NCI-H226 (cell line): ENCODE results near the gene MBNL2.

Source experiments
- DNase-seq: peaks from one replicate; pipeline ENCODE4 v3.0.0-alpha.2; 2015

The MBNL2 gene

DNA sequence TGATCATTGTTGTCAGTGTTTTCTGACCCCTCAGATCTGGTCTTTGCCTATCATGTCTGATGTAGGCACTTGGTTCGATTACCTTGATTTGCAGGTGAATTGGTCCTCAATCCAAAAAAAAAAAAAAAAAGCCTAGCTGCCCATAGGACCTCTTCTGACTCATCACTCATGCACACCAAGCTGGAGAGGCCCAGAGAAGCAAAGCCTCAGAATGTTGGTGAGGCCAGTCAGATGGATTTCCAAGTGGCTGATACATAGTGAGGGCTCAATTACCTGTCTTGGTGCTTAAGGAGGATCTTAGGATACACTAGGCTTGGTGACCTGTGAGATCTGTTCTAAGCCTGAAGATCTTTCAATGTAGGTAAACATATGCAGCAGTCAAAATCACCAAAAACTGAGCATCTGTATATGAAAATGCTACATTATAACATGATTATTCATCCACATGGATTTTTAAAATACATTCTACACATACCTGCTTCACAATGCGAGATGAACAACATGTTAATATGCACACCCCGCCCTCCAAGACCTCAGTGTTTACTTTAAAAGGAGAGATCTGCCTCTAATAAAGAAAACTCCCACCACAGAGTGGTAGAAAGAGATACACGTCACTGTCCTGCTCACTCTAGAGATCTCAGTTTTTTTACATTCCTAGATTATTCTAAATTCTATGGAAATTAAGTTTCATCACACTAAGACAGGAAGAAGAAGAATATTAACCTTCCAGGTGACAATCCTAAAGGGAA is 132.0 kb downstream of the MBNL2 start:
- DNase-seq, result peak; percentile 43

- DNase-seq, result no peak
These were observed 132.7 kb downstream of the MBNL2 start for GRCh38 chr13:97354808-97355207.

DNA sequence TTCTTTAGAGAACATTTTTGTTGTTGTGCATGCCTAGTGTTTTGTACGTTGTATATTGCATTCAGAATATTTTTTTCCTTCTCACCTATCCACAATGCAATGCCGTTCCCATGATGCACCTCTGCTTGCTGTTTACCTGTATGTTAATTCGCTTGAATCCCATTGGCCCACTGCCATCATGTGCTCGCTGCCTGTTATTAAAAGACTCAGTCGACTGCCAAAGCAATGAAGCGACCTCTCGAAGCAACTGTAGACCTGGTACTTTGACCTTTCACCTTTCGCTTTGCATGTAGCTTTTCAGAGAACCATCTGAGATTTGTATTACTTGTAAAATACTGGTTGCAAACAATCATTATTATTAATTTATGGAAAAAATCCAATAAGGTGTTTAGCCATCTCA is 134.5 kb downstream of the MBNL2 start:
- no peak for DNase-seq

DNA sequence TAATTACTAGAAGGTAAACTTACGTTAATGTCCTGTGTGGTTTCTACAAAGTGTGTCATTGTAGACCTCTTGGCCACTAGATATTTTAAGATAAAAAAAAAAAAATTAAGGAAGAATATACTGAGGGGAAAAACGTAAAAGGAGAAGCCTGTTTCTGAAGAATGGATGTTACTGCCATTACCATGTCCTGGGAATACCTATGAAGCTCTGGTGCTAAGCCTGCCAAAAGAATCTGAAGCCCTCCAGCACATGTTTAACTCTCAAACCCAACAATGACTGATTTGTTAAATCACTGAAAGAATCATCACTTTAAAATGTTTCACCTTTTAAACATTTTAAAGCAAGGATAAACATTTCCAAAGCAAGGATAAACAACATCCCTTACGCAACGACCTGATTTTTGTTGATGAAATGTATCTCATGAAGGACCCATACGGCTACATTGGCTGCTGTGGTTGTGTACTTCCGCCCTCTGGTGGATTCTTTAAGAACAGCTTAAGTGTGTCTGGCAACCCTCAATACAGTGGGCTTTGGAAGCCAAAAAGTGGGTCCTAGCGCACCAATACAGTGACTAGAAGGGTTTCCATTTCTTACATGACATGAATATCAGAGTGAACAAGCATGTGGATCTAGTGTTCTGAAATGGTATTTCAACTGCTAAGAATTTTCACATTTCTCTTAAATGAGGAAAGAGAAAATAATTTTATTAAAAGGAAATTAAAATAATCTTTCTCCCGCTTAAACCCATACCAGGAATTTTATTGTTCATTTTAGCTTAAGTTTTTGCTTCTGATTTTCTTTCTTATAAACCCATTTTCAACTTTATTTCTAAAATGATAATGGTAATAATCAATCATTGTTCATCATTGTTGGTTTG is 137.3 kb downstream of the MBNL2 start:
- DNase-seq, result peak; percentile 43

DNA sequence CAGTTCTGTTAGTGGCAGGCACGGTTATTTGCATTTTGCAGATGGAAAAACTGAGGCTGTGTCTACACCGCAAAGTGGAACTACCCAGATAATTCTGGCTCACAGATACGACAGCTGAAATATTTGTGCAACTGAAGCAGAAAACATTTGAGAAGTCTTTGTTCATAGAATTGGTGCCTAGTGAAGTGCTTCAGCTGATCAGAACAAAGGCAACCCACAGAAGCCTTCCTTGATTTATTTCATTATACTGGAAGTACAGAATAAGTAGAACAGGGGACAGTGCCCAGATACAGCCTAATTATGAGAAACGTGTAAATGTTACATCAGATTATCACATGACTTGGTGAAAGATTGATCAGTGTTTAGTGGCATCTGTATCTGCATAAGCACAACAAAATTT is 138.5 kb downstream of the MBNL2 start:
- DNase-seq, result no peak

- no peak for DNase-seq
These were observed 141.9 kb downstream of the MBNL2 start for GRCh38 chr13:97364031-97364430.

GRCh38 chr13:97364827-97365226 is 142.7 kb downstream of the MBNL2 start:
- no peak for DNase-seq

- DNase-seq, result no peak
These were observed 144.1 kb downstream of the MBNL2 start for GRCh38 chr13:97366172-97366688.

- DNase-seq, result peak; percentile 56
These were observed 145.1 kb downstream of the MBNL2 start for GRCh38 chr13:97367016-97367822.

DNA sequence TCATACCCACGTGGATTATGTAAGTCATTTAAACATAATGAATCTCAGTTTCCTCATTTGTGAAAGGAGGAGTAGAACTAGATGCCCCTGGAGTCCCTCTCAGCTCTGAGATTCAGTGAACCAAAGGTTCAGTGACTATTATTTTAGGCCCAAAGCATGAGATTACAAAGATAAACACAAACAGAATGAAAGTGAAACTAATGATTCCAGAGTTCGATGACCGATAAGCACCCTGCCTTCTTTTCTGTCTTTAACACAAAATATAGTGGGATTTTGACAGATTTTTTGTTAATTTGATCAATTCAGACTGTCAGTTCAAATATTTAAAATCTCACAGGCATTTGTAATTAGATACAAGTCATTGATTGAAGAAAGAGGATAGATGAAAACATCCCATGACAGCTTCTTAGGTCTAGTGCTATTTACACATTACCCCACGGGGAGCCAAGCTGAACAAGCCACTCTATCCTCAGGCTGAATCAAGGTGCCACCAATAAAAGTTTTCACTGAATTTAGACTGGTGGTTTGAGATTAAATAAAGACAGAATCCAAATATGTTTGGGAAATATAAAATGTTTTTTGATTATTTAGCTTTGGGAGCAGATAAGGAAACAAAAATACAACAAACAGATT is 147.2 kb downstream of the MBNL2 start:
- no peak for DNase-seq

DNA sequence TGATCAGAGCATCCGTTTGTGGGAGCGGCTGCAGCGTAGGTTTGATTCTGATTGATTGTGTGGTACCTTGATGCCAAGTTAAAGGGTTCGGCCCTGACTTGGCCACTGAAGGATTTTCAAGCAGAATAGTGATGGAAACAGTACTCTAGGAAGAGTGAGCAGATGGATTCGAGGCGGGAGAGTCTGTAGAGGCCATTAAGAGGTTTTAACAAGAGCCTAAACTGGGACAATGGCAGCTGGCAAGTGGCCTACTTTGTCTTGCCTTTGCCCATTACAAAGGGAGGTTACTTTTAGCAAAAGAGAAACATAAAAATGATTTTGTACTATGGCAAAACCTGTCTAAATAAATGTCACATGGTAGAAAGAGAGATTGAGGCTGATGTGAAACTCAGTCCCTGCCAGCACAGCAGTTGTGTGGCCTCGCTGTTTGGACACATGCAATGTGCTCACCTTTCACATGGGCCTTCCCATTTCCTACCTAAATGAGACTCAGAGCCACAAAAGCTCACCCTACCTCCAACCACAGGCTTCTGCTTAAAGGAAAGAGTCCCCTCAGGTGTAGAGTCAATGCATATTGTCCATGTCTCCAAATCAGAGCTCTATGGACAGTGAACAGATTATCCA is 149.5 kb downstream of the MBNL2 start:
- DNase-seq, result no peak

DNA sequence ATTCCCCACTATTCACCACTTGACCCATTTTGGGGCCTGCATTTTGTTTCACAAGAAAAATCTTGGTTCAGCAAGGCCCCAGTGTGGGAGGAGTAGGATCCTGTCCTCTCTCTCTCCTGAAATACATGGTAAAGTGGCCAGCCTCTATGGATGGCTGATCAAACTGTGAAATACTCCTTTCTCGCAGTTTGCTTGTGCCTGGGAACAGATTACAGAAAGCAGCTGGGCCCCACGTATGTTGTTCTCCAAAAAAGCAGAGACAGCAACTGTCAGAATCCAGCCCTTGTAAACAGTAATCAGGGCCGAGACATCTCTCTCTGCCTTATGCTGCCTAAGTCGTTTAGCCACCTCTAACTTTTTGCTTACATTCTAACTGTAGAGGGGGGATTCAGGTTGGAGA is 150.8 kb downstream of the MBNL2 start:
- no peak for DNase-seq

- DNase-seq, result no peak
These were observed 151.7 kb downstream of the MBNL2 start for GRCh38 chr13:97373787-97374186.

DNA sequence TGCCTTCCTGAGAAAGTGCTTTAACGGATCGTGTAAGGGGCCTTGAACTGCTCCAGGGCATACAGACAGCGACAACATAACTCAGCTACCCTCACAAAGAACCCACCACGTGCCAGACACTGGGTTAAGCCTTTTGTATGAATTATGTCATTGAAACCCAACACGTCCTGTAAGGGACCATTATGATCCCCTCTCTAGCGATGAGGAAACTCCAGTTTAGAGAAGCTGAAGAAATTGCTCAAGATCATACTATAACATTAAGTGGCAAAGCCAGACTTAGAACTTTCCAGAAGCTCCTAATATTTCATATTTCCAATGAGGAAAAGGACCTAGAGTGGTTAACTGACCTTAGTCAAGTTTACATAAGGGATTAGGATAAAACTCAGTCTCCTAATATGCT is 154.8 kb downstream of the MBNL2 start:
- DNase-seq, result no peak

- no peak for DNase-seq
These were observed 157.3 kb downstream of the MBNL2 start for GRCh38 chr13:97379386-97379785.

GRCh38 chr13:97380696-97381095 is 158.6 kb downstream of the MBNL2 start:
- no peak for DNase-seq

GRCh38 chr13:97381189-97381588 is 159.1 kb downstream of the MBNL2 start:
- no peak for DNase-seq

GRCh38 chr13:97382276-97382675 is 160.1 kb downstream of the MBNL2 start:
- no peak for DNase-seq

- DNase-seq, result no peak
These were observed 162.2 kb downstream of the MBNL2 start for GRCh38 chr13:97384371-97384770.

DNA sequence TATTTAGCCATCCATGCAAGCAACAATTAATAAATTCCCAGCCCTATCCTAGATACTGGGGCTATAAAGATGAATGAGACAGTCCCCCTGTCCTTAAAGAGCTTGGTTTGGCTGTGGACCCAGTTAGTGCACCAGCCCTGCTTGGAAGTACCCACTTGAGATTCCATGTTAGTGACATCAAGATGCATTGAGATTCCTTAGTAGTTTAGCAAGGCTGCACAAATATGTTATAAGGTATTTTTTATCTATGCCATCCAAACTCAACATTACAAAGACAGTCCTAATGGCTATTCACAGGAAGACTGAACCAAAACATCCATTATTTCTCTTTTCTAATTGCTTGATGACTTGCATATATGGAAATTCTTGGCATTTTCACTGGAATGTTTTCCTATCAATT is 163.0 kb downstream of the MBNL2 start:
- peak; percentile 41 for DNase-seq

DNA sequence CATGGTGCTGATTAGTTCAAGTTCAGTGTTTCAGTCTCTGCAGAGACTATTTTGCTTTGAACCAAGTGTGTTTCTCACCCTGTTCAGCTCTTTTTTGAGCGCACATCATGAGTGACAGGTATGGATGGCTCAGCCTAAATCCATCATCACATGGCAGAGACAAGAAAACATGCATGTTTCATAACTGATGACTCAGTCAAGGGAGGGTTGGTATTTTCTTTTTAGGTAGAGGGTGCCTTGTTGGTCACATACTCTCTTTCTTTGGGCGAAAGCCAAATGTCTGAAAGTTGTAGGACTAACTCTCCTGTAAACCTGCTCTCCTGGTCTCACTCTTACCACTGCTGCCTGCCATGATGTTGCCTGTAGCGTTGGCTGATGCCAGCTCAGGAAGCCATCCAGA is 163.7 kb downstream of the MBNL2 start:
- peak; percentile 62 for DNase-seq

- DNase-seq, result no peak
These were observed 164.8 kb downstream of the MBNL2 start for GRCh38 chr13:97386801-97387484.
